Fibroblast of skin of right biceps (primary cell): ENCODE measurements around the gene CEACAM1.
"Not testable (repeated sequence)": the region's sequence is repeated elsewhere in the genome, so short reads cannot be mapped to it uniquely, and the experiment has no call there.

Source experiments
- DNase-seq: peaks from one replicate; pipeline ENCODE4 v3.0.0-alpha.2; 2013

Gene CEACAM1

GRCh38 chr19:42547929-42548328 lies 19.6 kb upstream of the CEACAM1 start:
- no peak for DNase-seq

GRCh38 chr19:42546831-42547500 lies 18.7 kb upstream of the CEACAM1 start:
- no peak for DNase-seq

GRCh38 chr19:42544146-42544545 lies 15.9 kb upstream of the CEACAM1 start:
- DNase-seq: no peak

- DNase-seq: no peak
These were observed 14.5 kb upstream of the CEACAM1 start for GRCh38 chr19:42542791-42543190.

GRCh38 chr19:42540071-42540553 lies 11.8 kb upstream of the CEACAM1 start:
- DNase-seq: no peak

GRCh38 chr19:42538841-42539709 lies 10.8 kb upstream of the CEACAM1 start:
- no peak for DNase-seq

DNA sequence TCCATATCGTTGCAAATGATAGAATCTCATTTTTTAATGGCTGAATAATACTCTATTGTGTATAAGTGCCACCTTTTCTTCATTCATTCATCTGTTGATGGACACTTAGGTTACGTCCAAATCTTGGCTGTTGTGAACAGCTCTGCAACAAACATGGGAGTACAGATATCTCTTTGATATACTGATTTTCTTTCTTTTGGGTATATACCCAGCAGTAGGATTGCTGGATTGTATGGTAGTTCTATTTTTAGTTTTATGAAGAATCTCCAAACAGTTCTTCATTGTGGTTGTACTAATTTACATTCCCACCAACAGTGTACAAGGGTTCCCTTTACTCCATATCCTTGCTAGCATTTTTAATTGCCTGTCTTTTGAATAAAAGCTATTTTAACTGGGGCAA lies 7.0 kb upstream of the CEACAM1 start:
- not testable (repeated sequence) for DNase-seq

DNA sequence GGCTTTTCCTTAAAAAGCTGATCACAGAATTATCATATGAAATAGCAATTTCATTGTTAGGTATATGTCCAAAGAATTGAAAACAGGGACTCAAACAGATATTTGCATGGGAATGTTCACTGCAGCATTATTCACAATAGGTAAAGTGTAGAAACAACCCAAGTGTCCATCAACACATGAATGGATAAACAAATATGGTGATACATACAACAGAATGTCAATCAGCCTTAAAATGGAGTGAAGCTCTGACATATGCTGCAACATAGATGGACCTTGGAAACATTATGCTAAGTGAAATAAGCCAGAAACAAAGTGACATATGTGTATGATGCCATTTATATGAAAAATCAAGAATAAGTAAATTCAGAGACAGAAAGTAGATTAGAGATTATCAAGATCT lies 6.1 kb upstream of the CEACAM1 start:
- DNase-seq: no peak

GRCh38 chr19:42532891-42533290 lies 4.6 kb upstream of the CEACAM1 start:
- DNase-seq: no peak

DNA sequence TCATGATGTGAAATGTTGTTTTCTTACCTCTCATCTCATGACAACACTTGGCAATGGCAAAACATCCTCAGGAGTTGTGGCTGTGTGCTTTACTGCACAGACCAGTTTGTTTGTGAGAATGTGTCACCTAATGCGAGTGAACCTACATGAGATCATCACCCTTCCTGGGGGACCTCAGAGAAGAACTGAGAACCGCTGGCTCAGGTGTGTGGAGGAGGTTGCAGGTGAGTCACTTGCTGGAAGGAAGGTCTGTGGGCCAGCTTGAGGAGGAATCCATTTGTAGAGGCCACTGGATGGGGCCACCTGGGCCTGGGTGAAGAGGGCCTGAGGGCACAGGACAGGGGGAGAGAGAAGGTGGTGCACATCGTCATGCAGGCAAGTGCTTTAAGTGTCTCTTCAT lies 3.0 kb upstream of the CEACAM1 start:
- DNase-seq: no peak

DNA sequence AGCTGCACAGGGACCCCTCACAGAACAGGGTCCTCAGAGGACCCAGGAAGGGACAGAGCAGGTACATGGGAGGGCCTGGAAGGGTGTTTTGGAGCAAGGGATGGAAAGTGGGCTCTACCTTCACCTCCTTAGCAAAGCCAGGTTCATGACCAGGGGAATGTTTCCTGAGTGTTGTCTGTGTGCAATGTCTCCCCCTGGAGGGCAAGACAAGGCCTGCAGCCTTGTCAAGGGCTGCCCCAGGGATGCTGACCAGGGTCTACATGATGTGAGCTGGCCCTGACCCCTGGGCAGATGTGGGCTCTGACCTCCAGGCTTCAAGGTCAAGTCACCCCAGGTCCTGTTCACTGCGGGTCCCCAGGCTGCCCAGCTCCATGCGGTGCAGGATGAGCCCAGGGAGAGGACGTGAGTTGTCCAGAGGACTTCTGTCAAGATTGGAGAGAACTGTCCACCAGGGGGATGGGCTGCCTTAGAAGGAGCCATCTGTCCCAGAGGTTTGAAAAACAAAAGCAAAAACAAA lies 1.0 kb upstream of the CEACAM1 start:
- DNase-seq: peak; percentile 40

GRCh38 chr19:42524943-42525342 lies 3.3 kb downstream of the CEACAM1 start:
- no peak for DNase-seq

DNA sequence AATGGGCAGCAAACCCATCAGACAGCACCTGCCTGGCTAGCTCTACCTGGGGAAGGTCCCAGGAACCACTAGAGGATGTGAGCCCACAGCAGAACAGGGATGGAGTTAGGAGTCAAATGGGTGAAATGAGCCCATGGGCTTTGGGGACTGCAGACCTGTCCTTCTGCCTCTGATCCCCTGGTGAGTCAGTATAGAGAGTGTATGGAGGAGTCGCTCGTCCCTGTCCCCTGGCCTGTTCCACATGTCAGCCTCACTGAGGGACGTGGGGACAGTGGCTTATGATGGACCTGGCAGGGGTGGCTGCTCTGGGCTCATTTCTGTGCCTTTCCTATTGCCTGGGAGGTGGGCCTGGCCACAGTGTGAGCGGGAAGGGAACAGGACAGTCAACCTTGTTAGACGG lies 4.0 kb downstream of the CEACAM1 start:
- no peak for DNase-seq

- DNase-seq: not testable (repeated sequence)
These were observed 6.0 kb downstream of the CEACAM1 start for GRCh38 chr19:42522262-42522661.

DNA sequence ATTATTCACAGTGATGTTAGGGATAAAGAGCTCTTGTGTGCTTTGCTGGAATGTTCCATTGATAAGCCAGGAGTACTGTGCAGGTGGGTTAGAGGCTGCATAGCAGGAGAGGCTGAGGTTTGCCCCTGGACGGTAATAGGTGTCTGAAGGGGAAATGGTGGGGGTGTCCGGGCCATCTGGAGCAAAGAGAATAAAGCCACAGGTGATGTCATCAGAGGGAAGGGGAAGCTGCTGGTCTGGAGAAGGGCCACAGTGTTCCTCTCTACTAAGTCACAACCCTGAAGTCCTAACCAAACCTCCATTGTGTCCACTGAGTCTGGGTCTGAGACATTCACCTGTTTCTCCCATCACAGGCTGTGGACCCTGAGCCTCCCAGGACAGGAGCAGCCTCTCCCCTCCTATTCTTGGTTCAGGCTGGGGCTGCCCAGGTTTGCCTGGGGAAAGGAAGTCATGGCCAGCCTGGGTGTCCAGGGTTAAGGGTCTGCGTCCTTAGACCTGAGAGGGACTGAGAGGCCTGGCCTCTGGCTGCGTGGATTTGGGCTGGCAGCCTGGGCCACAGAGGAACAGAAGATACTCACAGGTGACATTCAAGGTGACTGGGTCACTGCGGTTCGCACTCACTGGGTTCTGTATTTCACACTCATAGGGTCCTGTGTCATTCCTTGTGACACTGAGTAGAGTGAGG lies 6.8 kb downstream of the CEACAM1 start:
- DNase-seq: no peak

- DNase-seq: no peak
These were observed 9.2 kb downstream of the CEACAM1 start for GRCh38 chr19:42519108-42519507.

DNA sequence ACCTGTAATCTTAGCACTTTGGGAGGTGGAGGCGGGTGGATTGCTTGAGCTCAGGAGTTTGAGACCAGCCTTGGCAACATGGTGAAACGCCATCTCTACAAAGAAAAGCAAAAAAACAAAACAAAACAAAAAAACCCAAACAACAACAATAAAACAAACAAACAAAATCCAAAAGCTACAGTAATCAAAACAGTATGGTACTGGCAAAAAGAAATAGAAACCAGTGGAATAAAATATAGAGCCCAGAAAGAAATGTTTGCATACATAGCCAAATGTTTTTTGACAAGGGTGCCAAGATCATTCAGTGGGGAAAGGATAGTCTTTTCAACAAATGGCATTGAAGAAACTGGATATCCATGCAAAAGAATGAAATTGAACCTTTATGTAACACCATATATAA lies 11.5 kb downstream of the CEACAM1 start:
- DNase-seq: no peak

GRCh38 chr19:42515241-42515832 lies 12.9 kb downstream of the CEACAM1 start:
- no peak for DNase-seq

GRCh38 chr19:42514449-42514848 lies 13.8 kb downstream of the CEACAM1 start:
- no peak for DNase-seq

DNA sequence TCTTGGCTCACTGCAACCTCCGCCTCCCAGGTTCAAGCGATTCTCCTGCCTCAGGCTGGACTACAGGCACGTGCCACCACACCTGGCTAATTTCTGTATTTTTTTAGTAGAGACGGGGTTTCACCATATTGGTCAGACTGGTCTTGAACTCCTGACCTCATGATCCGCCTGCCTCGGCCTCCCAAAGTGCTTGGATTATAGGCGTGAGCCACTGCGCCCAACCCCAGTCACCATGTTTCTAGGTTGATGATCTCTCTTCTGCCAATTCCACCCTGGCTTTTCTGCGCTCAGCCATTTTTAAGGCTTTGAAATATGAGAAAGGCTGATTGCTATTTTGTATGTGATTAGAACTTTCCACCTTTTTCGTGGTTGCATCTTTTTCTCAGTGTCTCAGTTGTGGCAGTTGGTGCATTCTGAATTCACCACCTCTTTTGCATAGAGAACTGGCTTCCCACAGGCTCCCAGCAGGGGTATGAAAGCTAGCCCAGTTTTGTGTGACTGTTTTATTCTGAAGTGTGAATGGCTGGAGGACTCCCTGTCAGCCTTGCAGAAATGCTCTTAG lies 15.5 kb downstream of the CEACAM1 start:
- no peak for DNase-seq

GRCh38 chr19:42512130-42512636 lies 16.1 kb downstream of the CEACAM1 start:
- no peak for DNase-seq

GRCh38 chr19:42511340-42511739 lies 16.9 kb downstream of the CEACAM1 start:
- no peak for DNase-seq
